ENCODE data around the gene MMP7. TPM values are rescaled to one million over a fixed set of nuclear protein-coding genes. Genes with fewer than 3 reads are reported as not detected.

MMP7 gene
- total RNA-seq, 1 donor: under 0.01 TPM

DNA sequence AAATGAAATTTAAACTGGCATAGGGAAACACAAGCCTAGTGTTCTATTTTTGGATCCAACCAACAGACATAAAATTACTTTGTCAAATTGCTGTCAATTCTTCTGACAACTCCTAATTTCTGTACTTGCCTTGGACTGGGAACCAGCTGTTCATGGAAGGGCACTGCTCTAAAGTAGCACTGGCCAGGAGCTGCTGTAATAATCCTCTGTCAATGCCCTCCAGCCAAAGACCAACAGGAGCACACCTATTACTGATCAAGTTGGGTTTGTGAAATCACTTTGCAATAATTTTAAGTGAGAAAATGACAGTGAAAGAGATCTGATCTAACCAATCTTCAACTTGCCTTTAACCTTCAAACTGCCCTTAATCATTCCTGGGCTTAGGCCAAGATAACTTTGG lies 59.1 kb downstream of the MMP7 start:
- Histone ChIP-seq H3K4me1 (ENCODE audit: insufficient read depth, low read length) (peaks cover 18% of the 10 kb centered on the region), H3K4me2 (ENCODE audit: insufficient read depth, low read length) (no peak overlapping the region), H3K27ac (ENCODE audit: low read depth, low read length) (no peak overlapping the region), H3K79me2 (ENCODE audit: insufficient read depth, low read length) (no peaks in the 10 kb centered on the region), H3K4me3 (ENCODE audit: insufficient read depth, low read length) (no peak overlapping the region), H3K9me3 (ENCODE audit: low read depth, low read length) (no peaks in the 10 kb centered on the region), H4K20me1 (ENCODE audit: insufficient read depth, low read length) (no peaks in the 10 kb centered on the region), H3K36me3 (ENCODE audit: insufficient read depth, low read length) (no peaks in the 10 kb centered on the region), H2AFZ (ENCODE audit: low read length) (no peak overlapping the region), H3K27me3 (ENCODE audit: insufficient read depth, low read length) (no peaks in the 10 kb centered on the region)
- TF ChIP-seq, protein P1, sequence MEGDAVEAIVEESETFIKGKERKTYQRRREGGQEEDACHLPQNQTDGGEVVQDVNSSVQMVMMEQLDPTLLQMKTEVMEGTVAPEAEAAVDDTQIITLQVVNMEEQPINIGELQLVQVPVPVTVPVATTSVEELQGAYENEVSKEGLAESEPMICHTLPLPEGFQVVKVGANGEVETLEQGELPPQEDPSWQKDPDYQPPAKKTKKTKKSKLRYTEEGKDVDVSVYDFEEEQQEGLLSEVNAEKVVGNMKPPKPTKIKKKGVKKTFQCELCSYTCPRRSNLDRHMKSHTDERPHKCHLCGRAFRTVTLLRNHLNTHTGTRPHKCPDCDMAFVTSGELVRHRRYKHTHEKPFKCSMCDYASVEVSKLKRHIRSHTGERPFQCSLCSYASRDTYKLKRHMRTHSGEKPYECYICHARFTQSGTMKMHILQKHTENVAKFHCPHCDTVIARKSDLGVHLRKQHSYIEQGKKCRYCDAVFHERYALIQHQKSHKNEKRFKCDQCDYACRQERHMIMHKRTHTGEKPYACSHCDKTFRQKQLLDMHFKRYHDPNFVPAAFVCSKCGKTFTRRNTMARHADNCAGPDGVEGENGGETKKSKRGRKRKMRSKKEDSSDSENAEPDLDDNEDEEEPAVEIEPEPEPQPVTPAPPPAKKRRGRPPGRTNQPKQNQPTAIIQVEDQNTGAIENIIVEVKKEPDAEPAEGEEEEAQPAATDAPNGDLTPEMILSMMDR (IDR thresholded peaks at IDR 0.05; ENCODE audit: extremely low read depth, low read depth, low read length): no peak
- DNase-seq (ENCODE audit: insufficient read length, low spot score, missing footprints): no peak

Other genes with a start within 250 kb of the MMP7 start
- gene BIRC3, start 213.3 kb downstream of the MMP7 start, total RNA-seq: 1.2 and 1.8 TPM in 2 replicates
- 74.6 and 76.0 TPM in 2 replicates for gene BIRC2, start 183.5 kb downstream of the MMP7 start, total RNA-seq
- gene TMEM123, start 78.0 kb downstream of the MMP7 start, total RNA-seq: 89.3 and 91.9 TPM in 2 replicates
- gene MMP20, start 94.6 kb upstream of the MMP7 start, total RNA-seq: not detected in 2 replicates
- gene MMP27, start 175.0 kb upstream of the MMP7 start, total RNA-seq: not detected in 2 replicates
- under 0.01 TPM in 1 of 2 replicates, not detected in the other for gene MMP8, start 194.2 kb upstream of the MMP7 start, total RNA-seq
- gene MMP10, start 249.9 kb upstream of the MMP7 start, total RNA-seq: not detected in 2 replicates

Measured in osteoblast (primary cell).